H1 (cell line): ENCODE measurements around the gene STAG1. TPM values are rescaled to one million over a fixed set of nuclear protein-coding genes. Genes with fewer than 3 reads are reported as not detected.

Source experiments
- CHD7 ChIP-seq: fragments of 300-600 bp; sonication (generic); IDR thresholded peaks from 2 replicates; pipeline ENCODE4 v1.7.1; 2012; ENCODE audit warnings: low read length, moderate library complexity, mild to moderate bottlenecking, inconsistent platforms; ENCODE audit not compliant: insufficient replicate concordance
- EZH2 ChIP-seq: fragments of 200-600 bp; sonication (generic); IDR thresholded peaks from 2 replicates; pipeline ENCODE4 v1.7.1; 2012; ENCODE audit warnings: low read depth, mild to moderate bottlenecking, moderate library complexity, low read length, inconsistent platforms; ENCODE audit not compliant: severe bottlenecking
- POU5F1 ChIP-seq: IDR thresholded peaks from 2 replicates; pipeline ENCODE4 v1.6.1; 2011; ENCODE audit warnings: low read depth, mild to moderate bottlenecking, low read length, moderate library complexity
- polyA plus RNA-seq, 7 experiments: library from polyadenylated mRNA; depleted of rRNA in 3 of 7; stranded (reverse) in 5 of 7; unstranded in 2 of 7; fragments of >200 nt in 5 of 7; fragments of 200-250 nt in 2 of 7; gene quantifications; 1 replicate in 5 of 7; 2 replicates in 1 of 7; 4 replicates in 1 of 7; pipeline versions ENCODE4 v1.2.1 to v1.2.3, GENCODE V29; 2011 to 2013; ENCODE audit warnings: missing spikeins in 2 of 7, mixed read lengths in 2 of 7
- total RNA-seq: library from RNA; stranded (reverse); fragmentation: NEBNext Ultra II Directional; extraction: Animal tissue kit (Norgen Biotek cat#: 25700); gene quantifications from 2 replicates; pipeline ENCODE4 v1.2.1, GENCODE V29; 2021

The STAG1 gene
- total and polyA plus RNA-seq, 2 of the 8 experiments (the other 6 are each of a cell fraction or from before 2014, with no cell fraction given) = 4.6 to 23.4 TPM

GRCh38 chr3:136653628-136654027 lies 98.5 kb downstream of the STAG1 start (continued):
- no peak for TF ChIP-seq CHD7
- no peak for TF ChIP-seq POU5F1
- TF ChIP-seq EZH2 = no peak
